CD4-positive, CD25-positive, alpha-beta regulatory T cell (primary cell): ENCODE data around the gene UBA1. TPM values are rescaled to one million over a fixed set of nuclear protein-coding genes. Genes with fewer than 3 reads are reported as not detected.

Source experiments
- ATAC-seq, 2 donors: fragments of 150-1000 bp; cut with Tn5 transposase; one replicate each; pipeline ENCODE4 v1.10.0; 2021; ENCODE audit warnings: low read depth in 2 of 2, moderate number of reproducible peaks in 2 of 2, moderate library complexity in 1 of 2
- DNase-seq, 3 donors: peaks; one replicate each; pipeline versions ENCODE4 v3.0.0 to v3.0.0-alpha.2; 2012 to 2022; ENCODE audit warnings: mixed read lengths in 1 of 3
- H3K27ac ChIP-seq: one replicate; pipeline ENCODE4 v1.7.0; 2013; ENCODE audit warnings: mild to moderate bottlenecking, low read length; ENCODE audit not compliant: insufficient read depth, poor library complexity, severe bottlenecking
- H3K27me3 ChIP-seq: one replicate; pipeline ENCODE4 v1.7.0; 2013; ENCODE audit warnings: low read length; ENCODE audit not compliant: control insufficient read depth, insufficient read depth
- H3K36me3 ChIP-seq: one replicate; pipeline ENCODE4 v1.7.0; 2013; ENCODE audit warnings: mild to moderate bottlenecking, low read length, moderate library complexity; ENCODE audit not compliant: control insufficient read depth, insufficient read depth
- H3K4me1 ChIP-seq: 2 replicates; pipeline ENCODE4 v1.7.0; 2013; ENCODE audit warnings: mild to moderate bottlenecking, low read length; ENCODE audit not compliant: insufficient read depth, control insufficient read depth, poor library complexity, severe bottlenecking
- H3K4me3 ChIP-seq: one replicate; pipeline ENCODE4 v1.7.0; 2013; ENCODE audit warnings: low read depth, mild to moderate bottlenecking, low read length, moderate library complexity
- H3K9me3 ChIP-seq, 2 experiments: 1 replicate in 1 of 2; 2 replicates in 1 of 2; pipeline ENCODE4 v1.7.0; 2013; ENCODE audit warnings: low read length in 2 of 2, mild to moderate bottlenecking in 1 of 2, moderate library complexity in 1 of 2; ENCODE audit not compliant: control insufficient read depth in 2 of 2
- H3K27ac Mint-ChIP-seq, 3 donors: one replicate each; pipeline ENCODE4 v1.8.0; 2020 to 2022; ENCODE audit warnings: mild to moderate bottlenecking in 3 of 3, mixed read lengths in 3 of 3, moderate library complexity in 2 of 3
- H3K27me3 Mint-ChIP-seq: one replicate; pipeline ENCODE4 v1.8.0; 2022; ENCODE audit warnings: mild to moderate bottlenecking, mixed read lengths
- H3K36me3 Mint-ChIP-seq: one replicate; pipeline ENCODE4 v1.8.0; 2020; ENCODE audit warnings: mixed read lengths
- H3K4me1 Mint-ChIP-seq, 4 donors: one replicate each; pipeline ENCODE4 v1.8.0; 2020 to 2022; ENCODE audit warnings: mixed read lengths in 4 of 4, mild to moderate bottlenecking in 1 of 4
- H3K4me3 Mint-ChIP-seq, 4 donors: one replicate each; pipeline ENCODE4 v1.8.0; 2020 to 2022; ENCODE audit warnings: mild to moderate bottlenecking in 4 of 4, mixed read lengths in 4 of 4, moderate library complexity in 3 of 4
- H3K9me3 Mint-ChIP-seq, 7 donors: one replicate each; pipeline ENCODE4 v1.8.0; 2020 to 2022; ENCODE audit warnings: mixed read lengths in 7 of 7, mild to moderate bottlenecking in 3 of 7, moderate library complexity in 2 of 7
- polyA plus RNA-seq, 4 donors: library from polyadenylated mRNA; unstranded; fragments of 300-500 nt; fragmentation: Illumina TruSeq; gene quantifications; one replicate each; pipeline ENCODE4 v1.2.3, GENCODE V29; 2021
- total RNA-seq: library from RNA; stranded (reverse); gene quantifications from one replicate; pipeline ENCODE4 v1.2.3, GENCODE V29; 2022

The UBA1 gene
- total and polyA plus RNA-seq, 5 donors from 2014 or later: 163 to 210 (median 173) TPM

DNA sequence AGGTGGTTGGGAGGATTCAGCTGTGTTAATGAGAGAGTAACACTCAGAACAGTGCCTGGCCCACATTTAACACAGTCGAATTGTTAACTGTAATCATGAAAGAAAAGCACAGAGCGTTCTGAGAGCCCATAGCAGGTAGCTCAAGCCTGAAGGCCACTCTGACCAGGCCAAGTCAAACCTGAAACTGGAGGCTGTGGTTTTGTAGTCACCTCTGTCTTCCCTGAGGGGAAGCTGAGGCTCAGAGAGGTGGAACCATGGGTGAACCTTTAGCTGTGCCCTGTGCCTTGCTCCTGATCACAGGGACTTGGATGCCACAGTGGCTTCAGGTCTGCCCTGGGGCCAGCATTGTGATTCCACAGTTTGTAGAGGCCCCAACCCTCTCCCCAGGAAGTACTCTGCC lies 16.6 kb upstream of the UBA1 start:
- H3K27ac Mint-ChIP-seq: no peak overlapping the region
- H3K4me1 ChIP-seq: no peaks in the 10 kb centered on the region
- H3K27me3 Mint-ChIP-seq: no peaks in the 10 kb centered on the region
- H3K9me3 ChIP-seq: no peaks in the 10 kb centered on the region
- ATAC-seq (no peak), DNase-seq (no peak)
- H3K9me3 Mint-ChIP-seq: peaks cover 0 to 1% (median 0%) of the 10 kb centered on the region in 7 donors
- H3K27ac ChIP-seq: no peak overlapping the region
- no peaks in the 10 kb centered on the region for H3K4me1 Mint-ChIP-seq
- peaks cover 10% of the 10 kb centered on the region for H3K36me3 Mint-ChIP-seq
- H3K36me3 ChIP-seq: peaks cover 70% of the 10 kb centered on the region
- H3K27me3 ChIP-seq: no peaks in the 10 kb centered on the region
- no peak overlapping the region for H3K4me3 Mint-ChIP-seq
- no peak overlapping the region for H3K4me3 ChIP-seq

- peaks cover 67% of the 10 kb centered on the region for H3K36me3 ChIP-seq
- Mint-ChIP-seq H3K9me3 (peaks cover 0 to 1% (median 0%) of the 10 kb centered on the region in 7 donors), H3K27ac (no peak overlapping the region), H3K36me3 (peaks cover 10% of the 10 kb centered on the region), H3K4me3 (no peak overlapping the region), H3K4me1 (no peaks in the 10 kb centered on the region), H3K27me3 (no peaks in the 10 kb centered on the region)
- no peaks in the 10 kb centered on the region for H3K27me3 ChIP-seq
- no peak overlapping the region for H3K27ac ChIP-seq
- no peak for ATAC-seq
- H3K4me3 ChIP-seq: no peak overlapping the region
- DNase-seq: no peak
- no peaks in the 10 kb centered on the region for H3K4me1 ChIP-seq
- H3K9me3 ChIP-seq: no peaks in the 10 kb centered on the region
These were observed 15.3 kb upstream of the UBA1 start for GRCh38 chrX:47178337-47178736.

- no peak overlapping the region for H3K27ac ChIP-seq
- Mint-ChIP-seq H3K27ac (no peak overlapping the region), H3K9me3 (peaks cover 0 to 1% (median 0%) of the 10 kb centered on the region in 7 donors), H3K4me3 (no peak overlapping the region), H3K4me1 (no peaks in the 10 kb centered on the region), H3K36me3 (peaks cover 10% of the 10 kb centered on the region), H3K27me3 (no peaks in the 10 kb centered on the region)
- ATAC-seq: no peak
- no peak for DNase-seq
- no peaks in the 10 kb centered on the region for H3K27me3 ChIP-seq
- no peak overlapping the region for H3K4me3 ChIP-seq
- no peaks in the 10 kb centered on the region for H3K4me1 ChIP-seq
- H3K9me3 ChIP-seq: no peaks in the 10 kb centered on the region
- H3K36me3 ChIP-seq: peaks cover 59% of the 10 kb centered on the region
These were observed 14.3 kb upstream of the UBA1 start for GRCh38 chrX:47179221-47179927.

DNA sequence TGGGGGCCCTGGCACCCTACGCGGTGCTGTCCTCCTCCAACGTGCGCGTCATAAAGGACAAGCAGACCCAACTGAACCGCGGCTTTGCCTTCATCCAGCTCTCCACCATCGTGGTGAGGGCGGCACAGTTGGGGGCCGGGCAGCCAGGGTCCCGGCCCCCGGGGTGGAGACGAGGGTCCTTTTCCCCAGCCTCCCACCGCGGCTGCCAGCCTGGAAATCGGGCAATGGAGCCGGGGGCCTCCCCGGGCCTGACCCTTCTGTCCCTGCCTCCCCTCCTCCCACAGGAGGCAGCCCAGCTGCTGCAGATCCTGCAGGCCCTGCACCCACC lies 13.7 kb upstream of the UBA1 start:
- Mint-ChIP-seq H3K9me3 (peaks cover 0 to 1% (median 0%) of the 10 kb centered on the region in 7 donors), H3K27me3 (no peaks in the 10 kb centered on the region), H3K4me1 (no peaks in the 10 kb centered on the region), H3K36me3 (peaks cover 10% of the 10 kb centered on the region), H3K4me3 (no peak overlapping the region), H3K27ac (no peak overlapping the region)
- no peak overlapping the region for H3K27ac ChIP-seq
- no peak overlapping the region for H3K4me3 ChIP-seq
- H3K9me3 ChIP-seq: no peaks in the 10 kb centered on the region
- no peak for ATAC-seq
- peaks cover 59% of the 10 kb centered on the region for H3K36me3 ChIP-seq
- DNase-seq: no peak
- H3K27me3 ChIP-seq: no peaks in the 10 kb centered on the region
- H3K4me1 ChIP-seq: no peaks in the 10 kb centered on the region

- H3K27ac ChIP-seq: no peak overlapping the region
- Mint-ChIP-seq H3K4me1 (no peaks in the 10 kb centered on the region), H3K36me3 (peaks cover 10% of the 10 kb centered on the region), H3K4me3 (no peak overlapping the region), H3K9me3 (peaks cover 0 to 1% (median 0%) of the 10 kb centered on the region in 7 donors), H3K27me3 (no peaks in the 10 kb centered on the region), H3K27ac (no peak overlapping the region)
- H3K4me1 ChIP-seq: no peaks in the 10 kb centered on the region
- H3K4me3 ChIP-seq: no peak overlapping the region
- no peaks in the 10 kb centered on the region for H3K9me3 ChIP-seq
- H3K27me3 ChIP-seq: no peaks in the 10 kb centered on the region
- no peak for ATAC-seq
- DNase-seq: no peak
- H3K36me3 ChIP-seq: peaks cover 56% of the 10 kb centered on the region
These were observed 13.3 kb upstream of the UBA1 start for GRCh38 chrX:47180346-47180745.

DNA sequence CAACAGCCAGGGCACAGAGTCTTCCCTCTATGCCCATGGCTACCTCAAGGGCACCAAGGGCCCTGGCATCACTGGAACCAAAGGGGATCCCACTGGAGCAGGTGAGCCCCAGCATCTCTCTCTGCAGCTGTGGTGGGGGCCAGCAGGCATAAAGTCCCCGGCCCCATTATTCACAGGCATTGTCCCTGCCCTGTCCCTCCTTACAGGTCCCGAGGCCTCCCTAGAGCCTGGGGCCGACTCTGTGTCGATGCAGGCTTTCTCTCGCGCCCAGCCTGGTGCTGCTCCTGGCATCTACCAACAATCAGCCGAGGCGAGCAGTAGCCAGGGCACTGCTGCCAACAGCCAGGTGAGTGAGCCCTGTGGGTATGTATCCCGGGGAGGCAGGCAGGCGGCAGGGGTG lies 12.3 kb upstream of the UBA1 start:
- H3K36me3 ChIP-seq: peaks cover 58% of the 10 kb centered on the region
- no peak overlapping the region for H3K27ac Mint-ChIP-seq
- no peaks in the 10 kb centered on the region for H3K27me3 ChIP-seq
- H3K27me3 Mint-ChIP-seq: no peaks in the 10 kb centered on the region
- H3K4me3 ChIP-seq: no peak overlapping the region
- no peaks in the 10 kb centered on the region for H3K9me3 ChIP-seq
- ATAC-seq: no peak
- H3K4me1 ChIP-seq: no peaks in the 10 kb centered on the region
- peaks cover 14% of the 10 kb centered on the region for H3K36me3 Mint-ChIP-seq
- no peak for DNase-seq
- peaks cover 0 to 1% (median 0%) of the 10 kb centered on the region in 7 donors for H3K9me3 Mint-ChIP-seq
- no peak overlapping the region for H3K4me3 Mint-ChIP-seq
- no peaks in the 10 kb centered on the region for H3K4me1 Mint-ChIP-seq
- H3K27ac ChIP-seq: no peak overlapping the region

- no peaks in the 10 kb centered on the region for H3K9me3 ChIP-seq
- no peak for DNase-seq
- no peak overlapping the region for H3K27ac ChIP-seq
- Mint-ChIP-seq H3K9me3 (peaks cover 0 to 1% (median 0%) of the 10 kb centered on the region in 7 donors), H3K4me3 (no peak overlapping the region), H3K27me3 (no peaks in the 10 kb centered on the region), H3K36me3 (peaks cover 14% of the 10 kb centered on the region), H3K27ac (no peak overlapping the region), H3K4me1 (no peaks in the 10 kb centered on the region)
- H3K4me3 ChIP-seq: no peak overlapping the region
- no peak for ATAC-seq
- no peaks in the 10 kb centered on the region for H3K27me3 ChIP-seq
- H3K4me1 ChIP-seq: no peaks in the 10 kb centered on the region
- H3K36me3 ChIP-seq: peaks cover 53% of the 10 kb centered on the region
These were observed 11.4 kb upstream of the UBA1 start for GRCh38 chrX:47182106-47182700.

GRCh38 chrX:47184486-47184885 lies 9.1 kb upstream of the UBA1 start:
- no peak overlapping the region for H3K4me3 ChIP-seq
- Mint-ChIP-seq H3K27me3 (no peaks in the 10 kb centered on the region), H3K4me3 (no peak overlapping the region), H3K9me3 (no peaks in the 10 kb centered on the region), H3K27ac (no peak overlapping the region), H3K4me1 (peaks cover 0 to 5% (median 0%) of the 10 kb centered on the region in 4 donors), H3K36me3 (peaks cover 4% of the 10 kb centered on the region)
- H3K27ac ChIP-seq: no peak overlapping the region
- H3K4me1 ChIP-seq: no peaks in the 10 kb centered on the region
- no peak for ATAC-seq
- H3K9me3 ChIP-seq: no peaks in the 10 kb centered on the region
- peaks cover 36% of the 10 kb centered on the region for H3K36me3 ChIP-seq
- H3K27me3 ChIP-seq: no peaks in the 10 kb centered on the region
- DNase-seq: no peak
